ENCODE results near the gene RUFY4.
"Not testable (repeated sequence)": the region's sequence is repeated elsewhere in the genome, so short reads cannot be mapped to it uniquely, and the experiment has no call there.

The RUFY4 gene

GRCh38 chr2:218086478-218086877 is 17.4 kb downstream of the RUFY4 start:
- no peak for DNase-seq (ENCODE audit: low read depth)

- DNase-seq (ENCODE audit: low read depth): no peak
These were observed 20.2 kb downstream of the RUFY4 start for GRCh38 chr2:218089259-218089658.

GRCh38 chr2:218091746-218092145 is 22.7 kb downstream of the RUFY4 start:
- no peak for DNase-seq (ENCODE audit: low read depth)

GRCh38 chr2:218093879-218094278 is 24.8 kb downstream of the RUFY4 start:
- DNase-seq (ENCODE audit: low read depth): no peak

DNA sequence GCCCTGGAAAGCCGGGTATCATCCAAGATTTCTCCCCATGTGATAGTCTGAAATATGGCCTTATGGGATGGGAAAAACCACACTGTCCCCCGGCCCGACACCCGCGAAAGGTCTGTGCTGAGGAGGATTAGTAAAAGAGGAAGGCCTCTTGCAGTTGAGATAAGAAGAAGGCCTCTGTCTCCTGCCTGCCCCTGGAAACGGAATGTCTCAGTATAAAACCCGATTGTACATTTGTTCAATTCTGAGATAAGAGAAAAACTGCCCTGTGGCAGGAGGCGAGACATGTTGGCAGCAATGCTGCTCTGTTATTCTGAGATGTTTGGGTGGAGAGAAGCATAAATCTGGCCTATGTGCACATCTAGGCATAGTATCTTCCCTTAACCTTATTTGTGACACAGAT is 26.8 kb downstream of the RUFY4 start:
- no peak for DNase-seq (ENCODE audit: low read depth)

- DNase-seq (ENCODE audit: low read depth): no peak
These were observed 28.9 kb downstream of the RUFY4 start for GRCh38 chr2:218097975-218098374.

DNA sequence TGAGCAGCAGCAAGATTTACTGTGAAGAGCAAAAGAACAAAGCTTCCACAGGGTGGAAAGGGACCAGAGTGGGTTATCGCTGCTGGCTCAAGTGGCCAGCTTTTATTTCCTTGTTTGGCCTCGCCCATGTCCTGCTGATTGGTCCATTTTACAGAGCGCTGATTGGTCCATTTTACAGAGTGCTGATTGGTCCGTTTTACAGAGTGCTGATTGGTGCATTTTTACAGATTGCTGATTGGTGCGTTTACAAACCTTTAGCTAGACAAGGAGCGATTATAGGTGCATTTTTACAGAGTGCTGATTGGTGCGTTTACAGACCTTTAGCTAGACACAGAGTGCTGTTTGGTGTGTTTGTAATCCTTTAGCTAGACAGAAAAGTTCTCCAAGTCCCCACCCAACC is 39.8 kb downstream of the RUFY4 start:
- not testable (repeated sequence) for DNase-seq (ENCODE audit: low read depth)

DNA sequence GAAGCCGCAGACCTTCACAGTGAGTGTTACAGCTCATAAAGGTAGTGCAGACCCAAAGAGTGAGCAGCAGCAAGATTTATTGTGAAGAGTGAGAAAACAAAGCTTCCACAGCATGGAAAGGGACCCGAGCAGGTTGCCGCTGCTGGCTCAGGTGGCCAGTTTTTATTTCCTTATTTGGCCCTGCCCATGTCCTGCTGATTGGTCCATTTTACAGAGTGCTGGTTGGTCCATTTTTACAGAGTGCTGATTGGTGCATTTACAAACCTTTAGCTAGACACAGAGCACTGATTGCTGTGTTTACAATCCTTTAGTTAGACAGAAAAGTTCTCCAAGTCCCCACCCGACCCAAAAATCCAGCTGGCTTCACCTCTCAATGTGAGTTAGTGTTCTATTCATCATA is 52.7 kb downstream of the RUFY4 start:
- DNase-seq (ENCODE audit: low read depth): not testable (repeated sequence)

- not testable (repeated sequence) for DNase-seq (ENCODE audit: low read depth)
These were observed 53.2 kb downstream of the RUFY4 start for GRCh38 chr2:218122286-218122685.

DNA sequence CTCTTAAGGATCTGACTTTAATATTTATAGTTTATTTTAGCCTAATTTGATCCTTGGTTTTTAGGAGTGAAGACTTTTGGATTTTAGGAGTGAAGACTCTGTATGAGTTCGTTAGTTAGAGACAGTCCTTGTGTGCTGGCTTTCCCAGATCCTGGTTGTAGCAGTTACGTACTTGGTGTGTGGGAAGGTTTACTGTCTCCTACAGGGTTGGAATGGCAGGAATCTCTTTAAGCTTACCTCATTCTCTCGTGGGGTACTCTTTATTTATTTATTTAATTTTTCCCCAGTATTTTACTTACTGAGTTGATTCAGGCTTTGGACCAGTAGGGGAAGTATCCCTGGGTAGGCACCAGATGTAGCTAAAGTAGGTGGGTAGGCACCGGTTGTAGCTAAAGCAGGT is 54.9 kb downstream of the RUFY4 start:
- DNase-seq (ENCODE audit: low read depth): no peak

DNA sequence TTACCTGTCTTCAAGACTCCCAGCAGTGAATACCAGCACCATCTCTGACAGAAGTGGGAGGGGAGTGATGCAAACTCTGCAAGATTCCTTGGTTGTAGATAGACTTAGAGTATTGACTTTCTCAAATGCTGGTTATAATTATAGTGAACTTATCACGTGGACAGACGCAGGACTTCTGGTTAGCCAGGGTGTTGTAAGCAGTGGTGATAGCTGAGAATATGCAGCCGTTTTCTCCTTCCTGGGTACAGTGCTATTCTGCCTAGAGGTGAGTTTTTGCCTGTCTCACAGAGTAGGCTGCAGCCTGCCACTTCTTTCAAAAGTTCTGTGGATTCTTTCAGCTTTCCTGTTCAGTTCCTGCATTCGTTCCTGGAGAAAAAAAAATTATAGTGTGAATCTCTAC is 56.0 kb downstream of the RUFY4 start:
- no peak for DNase-seq (ENCODE audit: low read depth)

DNA sequence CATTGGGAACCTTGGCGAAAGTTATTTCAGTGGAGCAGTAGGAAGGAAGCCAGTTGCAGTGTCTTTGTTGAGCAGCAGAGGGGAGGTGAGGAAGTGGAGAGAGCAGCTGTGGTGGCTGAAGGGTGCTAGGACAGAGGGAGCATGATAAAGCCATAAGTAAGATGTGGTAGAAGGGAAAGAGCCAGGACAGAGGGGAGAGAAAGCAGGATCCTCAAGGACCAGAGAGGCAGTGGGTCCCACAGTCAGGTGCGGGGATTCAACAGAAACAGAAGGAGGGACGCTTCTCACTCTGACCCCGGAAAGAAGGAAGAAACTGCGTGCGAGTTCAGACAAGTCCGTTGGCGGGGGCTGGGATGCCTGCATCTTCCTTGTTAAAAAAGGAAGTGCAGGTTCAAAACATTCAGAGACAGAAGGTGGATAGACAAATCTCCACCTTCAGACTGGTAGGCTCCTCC is 56.6 kb downstream of the RUFY4 start, which contains the start of gene CXCR2:
CXCR2 (plus strand) TSS at position 403 of the 455 bp plus-strand sequence. CDS start 8,774 bp downstream, outside the sequence.
- no peak for DNase-seq (ENCODE audit: low read depth)

DNA sequence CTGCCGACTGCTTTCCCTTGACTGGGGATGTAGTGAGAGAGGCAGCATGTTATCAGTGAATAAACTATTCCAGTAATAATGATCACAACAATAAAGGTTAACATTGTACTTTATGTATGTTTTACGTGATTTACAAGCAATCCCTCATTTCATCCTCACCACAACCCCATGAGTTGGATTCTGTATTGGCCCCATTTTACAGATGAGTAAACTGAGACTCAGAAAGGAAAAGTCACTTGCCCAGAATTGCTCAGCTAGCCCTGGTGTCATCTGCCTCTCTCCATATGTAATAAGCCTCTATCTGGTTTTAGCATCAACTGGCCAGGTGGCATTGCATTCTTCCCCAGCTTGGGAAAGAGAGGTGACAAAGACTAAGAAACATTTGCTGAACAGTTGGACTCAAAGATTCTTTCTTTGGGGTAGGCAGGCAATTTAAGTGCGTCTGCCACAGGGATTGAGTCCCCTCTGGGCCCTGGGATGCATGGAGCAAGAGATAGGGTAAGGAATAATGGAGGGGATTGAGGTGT is 58.9 kb downstream of the RUFY4 start:
- DNase-seq (ENCODE audit: low read depth): no peak

DNA sequence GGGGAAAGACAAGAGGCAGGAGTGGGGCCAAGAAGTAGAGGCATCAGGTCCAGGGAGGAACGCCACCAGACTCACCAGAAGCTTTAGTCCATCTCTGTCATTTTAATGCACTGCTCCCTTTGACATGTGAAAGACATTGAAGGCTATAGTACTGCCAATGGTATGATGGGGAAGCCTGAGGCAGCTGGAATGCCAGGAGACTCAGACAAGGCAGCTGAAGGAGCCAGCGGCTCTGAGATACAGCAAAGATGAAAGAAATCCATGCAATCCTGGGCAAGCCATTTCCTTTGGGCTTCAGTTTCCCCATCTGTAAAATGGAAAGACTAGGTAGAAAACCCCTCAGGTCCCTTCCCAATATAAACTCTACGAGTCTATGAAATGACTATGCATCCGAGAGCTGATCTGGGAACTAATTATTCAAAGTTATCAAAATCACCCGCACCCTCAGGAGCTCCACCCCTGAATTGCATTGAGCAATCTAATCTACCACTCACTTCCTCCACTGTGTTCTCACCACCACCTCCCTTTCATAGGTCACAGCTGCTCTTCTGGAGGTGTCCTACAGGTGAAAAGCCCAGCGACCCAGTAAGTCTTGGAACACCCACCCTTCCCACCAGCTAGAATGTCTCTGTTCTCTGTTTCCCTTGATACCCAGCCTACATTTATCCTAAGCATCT is 59.9 kb downstream of the RUFY4 start:
- no peak for DNase-seq (ENCODE audit: low read depth)

GRCh38 chr2:218129458-218130135 is 60.5 kb downstream of the RUFY4 start:
- no peak for DNase-seq (ENCODE audit: low read depth)

DNA sequence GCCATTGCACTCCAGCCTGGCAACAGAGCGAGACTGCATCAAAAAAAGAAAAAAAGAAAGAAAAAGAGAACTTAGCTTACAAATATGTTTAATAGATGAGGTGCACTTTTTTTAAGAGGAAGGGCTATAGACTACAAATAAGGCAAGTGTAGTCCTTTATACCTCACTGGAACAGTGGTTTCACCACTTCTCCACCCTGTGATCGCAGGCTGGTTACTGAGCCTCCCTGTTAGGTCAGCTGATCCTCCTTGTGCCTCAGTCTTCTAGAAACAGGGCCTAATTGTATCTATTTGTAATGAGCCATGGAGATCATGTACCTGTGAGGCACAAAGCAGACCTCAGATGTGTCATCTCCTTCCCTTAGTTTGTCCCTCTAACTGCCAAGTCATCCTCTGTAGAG is 61.3 kb downstream of the RUFY4 start:
- no peak for DNase-seq (ENCODE audit: low read depth)

DNA sequence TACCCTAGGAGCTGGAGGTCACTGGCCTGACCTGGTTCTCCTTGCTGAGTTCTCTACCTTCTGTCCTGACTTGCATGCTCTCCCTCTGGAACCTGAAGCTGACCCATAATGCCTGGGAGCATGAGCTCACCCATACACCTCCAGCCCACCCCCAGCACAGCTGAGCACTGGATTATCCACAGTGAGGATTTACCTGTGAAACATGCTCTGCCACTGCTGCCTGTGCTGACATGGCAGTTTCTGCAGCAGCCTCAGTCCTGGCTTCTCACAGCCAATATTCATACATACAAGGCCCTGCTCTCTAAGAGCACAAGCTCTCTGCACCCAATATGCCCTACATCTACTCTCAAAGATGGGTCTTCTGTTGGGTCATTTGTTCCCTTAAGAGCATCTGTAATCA is 61.8 kb downstream of the RUFY4 start:
- no peak for DNase-seq (ENCODE audit: low read depth)

DNA sequence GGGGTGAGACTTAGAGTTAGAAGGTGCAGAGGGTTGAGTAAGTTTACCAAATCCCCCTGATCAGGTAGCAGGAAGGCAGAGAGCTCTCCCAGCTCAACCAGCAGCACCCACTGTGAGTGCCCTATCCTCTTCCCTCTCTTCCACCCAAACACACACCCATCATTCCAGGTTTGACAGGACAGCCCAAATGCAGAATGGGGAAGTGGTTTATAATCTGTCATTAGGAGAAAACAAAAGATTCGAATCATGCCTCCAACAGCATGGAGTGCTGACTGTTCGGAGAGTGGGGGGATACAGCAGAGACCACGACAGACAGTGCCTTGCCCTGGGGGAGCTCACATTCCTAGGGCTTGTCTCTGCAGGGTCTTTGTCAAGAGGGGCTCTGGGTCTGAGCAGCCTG is 68.5 kb downstream of the RUFY4 start:
- no peak for DNase-seq (ENCODE audit: low read depth)

- no peak for DNase-seq (ENCODE audit: low read depth)
These were observed 69.0 kb downstream of the RUFY4 start for GRCh38 chr2:218138047-218138446.
